SK-N-SH (cell line): ENCODE results near the gene CAMSAP1. TPM values are rescaled to one million over a fixed set of nuclear protein-coding genes. Genes with fewer than 3 reads are reported as not detected.

Experiments used
- CTCF ChIA-PET: fragments of 300-600, 350-600 bp; formaldehyde crosslinking; extraction: SDS; loops from one replicate; lab custom pipeline; 2021; lab: Yijun Ruan, JAX
- POLR2A ChIA-PET: fragments of 350-600 bp; sonication (Branson Sonifier 250); formaldehyde crosslinking; extraction: SDS; loops from one replicate; lab custom pipeline; 2020; ENCODE audit warnings: antibody characterized with exemption, inconsistent platforms; lab: Yijun Ruan, JAX
- DNase-seq: peaks from one replicate; pipeline ENCODE4 v3.0.0; 2012
- H2AFZ ChIP-seq: fragments of 200-600 bp; sonication (generic); 2 replicates; pipeline ENCODE4 v1.8.1; 2016; ENCODE audit warnings: antibody characterized with exemption, mild to moderate bottlenecking, low read depth
- H3F3A ChIP-seq: fragments of 200-600 bp; sonication (generic); replicated peaks from 2 replicates; pipeline ENCODE3; 2016; ENCODE audit warnings: antibody characterized with exemption, mild to moderate bottlenecking; ENCODE audit not compliant: insufficient read depth
- H3K27ac ChIP-seq, 2 experiments: fragments of 200-500 bp in 1 of 2; fragments of 200-600 bp in 1 of 2; sonication (Bioruptor generic) in 1 of 2; sonication (generic), shearing (Covaris generic) in 1 of 2; 2 replicates each; pipeline versions ENCODE4 v1.5.1 to v1.6.1; 2014 to 2016; ENCODE audit warnings: low read depth in 2 of 2, inconsistent platforms in 1 of 2, low read length in 1 of 2, mild to moderate bottlenecking in 1 of 2, mixed read lengths in 1 of 2
- H3K27me3 ChIP-seq: fragments of 200-600 bp; sonication (generic), shearing (Covaris generic); 2 replicates; pipeline ENCODE4 v1.6.1; 2016; ENCODE audit warnings: mixed run types; ENCODE audit not compliant: insufficient read depth
- H3K36me3 ChIP-seq, 2 experiments: fragments of 200-500 bp in 1 of 2; fragments of 200-600 bp in 1 of 2; sonication (Bioruptor generic) in 1 of 2; sonication (generic) in 1 of 2; replicated peaks in 1 of 2; 2 replicates each; pipeline versions ENCODE3 to v1.5.1; 2014 to 2016; ENCODE audit warnings: low read length in 1 of 2, mild to moderate bottlenecking in 1 of 2; ENCODE audit not compliant: insufficient read depth in 2 of 2, control insufficient read depth in 1 of 2
- H3K4me1 ChIP-seq, 2 experiments: fragments of 200-500 bp in 1 of 2; fragments of 200-600 bp in 1 of 2; sonication (Bioruptor generic) in 1 of 2; sonication (generic), shearing (Covaris generic) in 1 of 2; 2 replicates each; pipeline versions ENCODE4 v1.5.1 to v1.6.1; 2014 to 2016; ENCODE audit warnings: low read depth in 1 of 2, low read length in 1 of 2, mixed run types in 1 of 2; ENCODE audit not compliant: insufficient read depth in 2 of 2, control insufficient read depth in 1 of 2
- H3K4me2 ChIP-seq: fragments of 200-600 bp; sonication (generic), shearing (Covaris generic); 2 replicates; pipeline ENCODE4 v1.6.1; 2017; ENCODE audit warnings: mixed run types
- H3K4me3 ChIP-seq, 2 experiments: fragments of 200-500 bp in 1 of 2; fragments of 200-600 bp in 1 of 2; sonication (Bioruptor generic) in 1 of 2; sonication (generic), shearing (Covaris generic) in 1 of 2; 2 replicates each; pipeline versions ENCODE4 v1.5.1 to v1.8.1; 2014 to 2016; ENCODE audit warnings: low read depth in 2 of 2, inconsistent platforms in 1 of 2, low read length in 1 of 2, mild to moderate bottlenecking in 1 of 2, mixed read lengths in 1 of 2, moderate library complexity in 1 of 2
- H3K79me2 ChIP-seq: fragments of 200-600 bp; sonication (generic); 2 replicates; pipeline ENCODE4 v1.8.1; 2017; ENCODE audit warnings: mild to moderate bottlenecking; ENCODE audit not compliant: insufficient read depth
- H3K9ac ChIP-seq: fragments of 200-600 bp; sonication (generic); 2 replicates; pipeline ENCODE4 v1.6.1; 2017; ENCODE audit warnings: mixed run types
- H3K9me2 ChIP-seq: fragments of 200-600 bp; sonication (generic); 2 replicates; pipeline ENCODE4 v1.6.1; 2017; ENCODE audit warnings: mixed run types
- H3K9me3 ChIP-seq: fragments of 200-600 bp; sonication (generic); 2 replicates; pipeline ENCODE4 v1.6.1; 2017; ENCODE audit warnings: mixed run types, mild to moderate bottlenecking, moderate library complexity
- H4K20me1 ChIP-seq: fragments of 200-600 bp; sonication (generic); 2 replicates; pipeline ENCODE4 v1.6.1; 2017; ENCODE audit warnings: mild to moderate bottlenecking, mixed run types; ENCODE audit not compliant: insufficient read depth
- FOXJ3 ChIP-seq: sonication (generic); formaldehyde crosslinking; IDR thresholded peaks from 2 replicates; pipeline ENCODE4 v1.5.1; 2020; ENCODE audit warnings: mild to moderate bottlenecking, missing genetic modification reagents
- GABPA ChIP-seq: IDR thresholded peaks from 2 replicates; pipeline ENCODE4 v1.4.0; 2012; ENCODE audit warnings: low read depth, mild to moderate bottlenecking
- GATA2 ChIP-seq: sonication (generic); formaldehyde crosslinking; IDR thresholded peaks from 2 replicates; pipeline ENCODE4 v1.5.0; 2020; ENCODE audit warnings: mild to moderate bottlenecking, missing genetic modification reagents
- IRF3 ChIP-seq: fragments of 150-350 bp; IDR thresholded peaks from 2 replicates; pipeline ENCODE4 v1.6.1; 2016; ENCODE audit warnings: mild to moderate bottlenecking, low read depth, low read length
- JUND ChIP-seq: IDR thresholded peaks from 2 replicates; pipeline ENCODE4 v1.4.0; 2012
- MAX ChIP-seq: IDR thresholded peaks from 2 replicates; pipeline ENCODE4 v1.4.0; 2012; ENCODE audit warnings: low read depth
- MEF2A ChIP-seq: IDR thresholded peaks from 2 replicates; pipeline ENCODE4 v1.4.0; 2012; ENCODE audit warnings: low read depth, borderline replicate concordance
- MXI1 ChIP-seq: IDR thresholded peaks from 2 replicates; pipeline ENCODE4 v1.6.1; 2012; ENCODE audit warnings: mild to moderate bottlenecking, low read depth, low read length, improper control_type of control experiment
- NFIC ChIP-seq: IDR thresholded peaks from 2 replicates; pipeline ENCODE4 v1.4.0; 2012; ENCODE audit warnings: borderline replicate concordance
- NRF1 ChIP-seq: IDR thresholded peaks from 2 replicates; pipeline ENCODE4 v1.6.1; 2012; ENCODE audit warnings: low read depth, mild to moderate bottlenecking, low read length
- RAD21 ChIP-seq: IDR thresholded peaks from 2 replicates; pipeline ENCODE4 v1.6.1; 2012; ENCODE audit warnings: mild to moderate bottlenecking, low read length
- RCOR1 ChIP-seq: fragments of 150-350 bp; IDR thresholded peaks from 2 replicates; pipeline ENCODE4 v1.6.1; 2017; ENCODE audit warnings: antibody characterized with exemption, low read length
- RFX5 ChIP-seq: IDR thresholded peaks from 2 replicates; pipeline ENCODE4 v1.6.1; 2012; ENCODE audit warnings: mild to moderate bottlenecking, improper control_type of control experiment, low read length
- TCF12 ChIP-seq: IDR thresholded peaks from 2 replicates; pipeline ENCODE4 v1.4.0; 2012
- TEAD4 ChIP-seq: IDR thresholded peaks from 2 replicates; pipeline ENCODE4 v1.4.0; 2012; ENCODE audit warnings: mild to moderate bottlenecking, borderline replicate concordance; ENCODE audit not compliant: insufficient read depth
- USF1 ChIP-seq: IDR thresholded peaks from 2 replicates; pipeline ENCODE4 v1.4.0; 2012; ENCODE audit warnings: low read depth, borderline replicate concordance
- WGBS: methylation state at CpG from one replicate; pipeline ENCODE4 v1.1.6; 2017; ENCODE audit warnings: low lambda C conversion rate; 5-methylcytosine and 5-hydroxymethylcytosine counted together
- polyA plus RNA-seq, 3 experiments: library from polyadenylated mRNA; depleted of rRNA; stranded (reverse); fragments of >200 nt; gene quantifications; 2 replicates each; pipeline ENCODE4 v1.2.3, GENCODE V29; 2012

Gene CAMSAP1
- polyA plus RNA-seq, 1 of the 3 experiments (the other 2 are of a cell fraction): 8.9 TPM

GRCh38 chr9:135901031-135901758, 6.2 kb downstream of the CAMSAP1 start:
- ChIA-PET CTCF (no interaction called here), POLR2A (no interaction called here)
- Histone ChIP-seq H3K27me3 (no peaks in the 10 kb centered on the region), H3K4me2 (no peak overlapping the region), H2AFZ (no peak overlapping the region), H3K9ac (no peak overlapping the region), H3K4me1 (peaks cover 9 to 14% of the 10 kb centered on the region in 2 experiments; a peak in 3 of 4 replicates), H3K4me3 (no peak overlapping the region), H3K9me2 (no peaks in the 10 kb centered on the region), H3F3A (peaks cover 9% of the 10 kb centered on the region), H4K20me1 (peaks cover 96% of the 10 kb centered on the region), H3K36me3 (peaks cover 0 to 9% of the 10 kb centered on the region in 2 experiments), H3K27ac (no peak overlapping the region), H3K79me2 (peaks cover 100% of the 10 kb centered on the region), H3K9me3 (0 out of 2 replicates have a peak, but pooled peaks cover 2% of the 10 kb centered on the region)
- DNase-seq: no peak
- no peak for TF ChIP-seq TEAD4
- TF ChIP-seq RFX5: no peak
- no peak for TF ChIP-seq GABPA
- no peak for TF ChIP-seq NRF1
- no peak for TF ChIP-seq MAX
- WGBS: 99% methylated on average over 9 of the region's 9 CpGs

GRCh38 chr9:135898634-135899407, 8.5 kb downstream of the CAMSAP1 start:
- no peak overlapping the region for H2AFZ ChIP-seq
- peaks cover 0 to 7% of the 10 kb centered on the region in 2 experiments for H3K36me3 ChIP-seq
- no peak for DNase-seq
- no peaks in the 10 kb centered on the region for H3K27me3 ChIP-seq
- CTCF ChIA-PET: no interaction called here
- peak; percentile 71 for TF ChIP-seq TCF12
- 0 out of 2 replicates have a peak, but pooled peaks have one; percentile 34 for TF ChIP-seq RCOR1
- no peak for TF ChIP-seq NRF1
- peaks cover 100% of the 10 kb centered on the region for H3K79me2 ChIP-seq
- H3K9ac ChIP-seq: no peak overlapping the region
- peaks cover 0 to 8% of the 10 kb centered on the region in 2 experiments; a peak in 1 of 4 replicates for H3K4me1 ChIP-seq
- peaks cover 88% of the 10 kb centered on the region for H4K20me1 ChIP-seq
- H3K4me3 ChIP-seq: no peak overlapping the region
- H3K9me3 ChIP-seq: peaks cover 11% of the 10 kb centered on the region; the same call in 1 of the 2 replicates
- H3F3A ChIP-seq: peaks cover 3% of the 10 kb centered on the region
- H3K9me2 ChIP-seq: no peaks in the 10 kb centered on the region
- POLR2A ChIA-PET: no interaction called here
- H3K27ac ChIP-seq: no peak overlapping the region
- no peak overlapping the region for H3K4me2 ChIP-seq
- WGBS: 77% methylated on average over 11 of the region's 11 CpGs

GRCh38 chr9:135896626-135897025, 10.7 kb downstream of the CAMSAP1 start:
- H3K9ac ChIP-seq: no peak overlapping the region
- peaks cover 0 to 6% of the 10 kb centered on the region in 2 experiments for H3K36me3 ChIP-seq
- peaks cover 11% of the 10 kb centered on the region; the same call in 1 of the 2 replicates for H3K9me3 ChIP-seq
- H4K20me1 ChIP-seq: peaks cover 89% of the 10 kb centered on the region
- H3K4me1 ChIP-seq: peaks cover 1 to 6% of the 10 kb centered on the region in 2 experiments; a peak in 2 of 4 replicates
- no peak overlapping the region for H3K27ac ChIP-seq
- H3K4me2 ChIP-seq: no peak overlapping the region
- peaks cover 3% of the 10 kb centered on the region for H3F3A ChIP-seq
- 100% methylated on average over 1 of the region's 2 CpGs for WGBS
- no peak overlapping the region for H2AFZ ChIP-seq
- DNase-seq: no peak
- ChIA-PET CTCF (interaction anchor here (0.8 kb wide), 1 partner anchor 10 kb away, joined by 3 read pairs; no protein-coding TSS in a partner anchor), POLR2A (no interaction called here)
- peaks cover 100% of the 10 kb centered on the region for H3K79me2 ChIP-seq
- H3K9me2 ChIP-seq: no peaks in the 10 kb centered on the region
- no peaks in the 10 kb centered on the region for H3K27me3 ChIP-seq
- H3K4me3 ChIP-seq: no peak overlapping the region
- TF ChIP-seq NFIC (no peak), NRF1 (no peak), MEF2A (no peak), RFX5 (no peak), JUND (no peak), TCF12 (no peak), IRF3 (no peak), RAD21 (no peak), USF1 (no peak), FOXJ3 (CRISPR knock-in tag) (no peak), GATA2 (CRISPR knock-in tag) (no peak), RCOR1 (no peak), MXI1 (no peak)
